ENCODE data around the gene CRBN. TPM values are rescaled to one million over a fixed set of nuclear protein-coding genes. Genes with fewer than 3 reads are reported as not detected.

Gene CRBN
- polyA plus RNA-seq, 1 experiment: 15.7 TPM

DNA sequence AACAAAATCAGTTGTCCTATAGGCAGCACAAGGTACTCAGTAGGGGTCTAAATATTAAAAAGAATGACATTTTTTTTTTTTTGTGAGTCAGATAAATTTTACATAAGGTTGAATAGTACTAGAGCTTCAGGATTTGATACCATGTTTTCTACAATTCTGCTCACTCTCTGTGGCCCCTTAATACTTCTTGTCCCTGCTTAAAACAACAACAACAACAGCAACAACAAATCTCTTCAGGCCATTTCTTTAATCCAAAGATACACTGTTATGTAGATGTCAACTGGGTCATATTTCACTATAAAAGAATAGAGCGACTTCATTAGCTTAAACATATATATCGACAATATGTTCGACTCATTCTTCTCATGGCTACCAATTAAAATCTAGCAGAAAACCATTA, 72.3 kb downstream of the CRBN start:
- Histone ChIP-seq H3K27me3 (ENCODE audit: control insufficient read depth, insufficient read depth, low read length) (no peaks in the 10 kb centered on the region), H3K4me3 (ENCODE audit: low read depth, low read length) (no peak overlapping the region), H3K36me3 (ENCODE audit: control insufficient read depth, insufficient read depth, low read length) (no peaks in the 10 kb centered on the region)
- no peak for DNase-seq (ENCODE audit: low read depth)
- ChIA-PET POLR2A (no interaction called here), CTCF (no interaction called here)
- TF ChIP-seq, protein P1, sequence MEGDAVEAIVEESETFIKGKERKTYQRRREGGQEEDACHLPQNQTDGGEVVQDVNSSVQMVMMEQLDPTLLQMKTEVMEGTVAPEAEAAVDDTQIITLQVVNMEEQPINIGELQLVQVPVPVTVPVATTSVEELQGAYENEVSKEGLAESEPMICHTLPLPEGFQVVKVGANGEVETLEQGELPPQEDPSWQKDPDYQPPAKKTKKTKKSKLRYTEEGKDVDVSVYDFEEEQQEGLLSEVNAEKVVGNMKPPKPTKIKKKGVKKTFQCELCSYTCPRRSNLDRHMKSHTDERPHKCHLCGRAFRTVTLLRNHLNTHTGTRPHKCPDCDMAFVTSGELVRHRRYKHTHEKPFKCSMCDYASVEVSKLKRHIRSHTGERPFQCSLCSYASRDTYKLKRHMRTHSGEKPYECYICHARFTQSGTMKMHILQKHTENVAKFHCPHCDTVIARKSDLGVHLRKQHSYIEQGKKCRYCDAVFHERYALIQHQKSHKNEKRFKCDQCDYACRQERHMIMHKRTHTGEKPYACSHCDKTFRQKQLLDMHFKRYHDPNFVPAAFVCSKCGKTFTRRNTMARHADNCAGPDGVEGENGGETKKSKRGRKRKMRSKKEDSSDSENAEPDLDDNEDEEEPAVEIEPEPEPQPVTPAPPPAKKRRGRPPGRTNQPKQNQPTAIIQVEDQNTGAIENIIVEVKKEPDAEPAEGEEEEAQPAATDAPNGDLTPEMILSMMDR (IDR thresholded peaks at IDR 0.05; ENCODE audit: insufficient read depth, low read depth, low read length): no peak

DNA sequence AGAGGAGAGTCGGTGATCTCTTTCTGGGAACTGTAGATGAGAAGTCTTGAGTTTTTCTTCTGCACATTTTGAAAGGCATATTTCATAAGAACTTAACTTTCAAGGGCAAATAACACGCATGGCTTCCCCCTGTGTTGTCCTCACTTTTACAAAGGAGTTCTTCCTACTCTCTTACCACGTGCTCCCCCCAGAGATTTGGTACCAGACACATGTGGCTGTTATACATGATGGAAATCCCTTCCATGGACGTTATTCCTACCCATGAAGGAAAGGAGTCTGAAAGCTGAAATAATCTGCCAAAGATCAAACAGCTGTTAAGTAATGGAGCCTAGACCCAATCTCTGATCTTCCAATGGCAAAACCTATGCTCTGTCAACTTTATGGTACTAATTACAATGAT, 73.7 kb downstream of the CRBN start:
- no peaks in the 10 kb centered on the region for H3K27me3 ChIP-seq (ENCODE audit: control insufficient read depth, insufficient read depth, low read length)
- POLR2A ChIA-PET: no interaction called here
- CTCF ChIA-PET: no interaction called here
- TF ChIP-seq, protein P1 (IDR thresholded peaks at IDR 0.05; ENCODE audit: insufficient read depth, low read depth, low read length): no peak
- no peaks in the 10 kb centered on the region for H3K36me3 ChIP-seq (ENCODE audit: control insufficient read depth, insufficient read depth, low read length)
- no peak for DNase-seq (ENCODE audit: low read depth)
- no peak overlapping the region for H3K4me3 ChIP-seq (ENCODE audit: low read depth, low read length)

DNA sequence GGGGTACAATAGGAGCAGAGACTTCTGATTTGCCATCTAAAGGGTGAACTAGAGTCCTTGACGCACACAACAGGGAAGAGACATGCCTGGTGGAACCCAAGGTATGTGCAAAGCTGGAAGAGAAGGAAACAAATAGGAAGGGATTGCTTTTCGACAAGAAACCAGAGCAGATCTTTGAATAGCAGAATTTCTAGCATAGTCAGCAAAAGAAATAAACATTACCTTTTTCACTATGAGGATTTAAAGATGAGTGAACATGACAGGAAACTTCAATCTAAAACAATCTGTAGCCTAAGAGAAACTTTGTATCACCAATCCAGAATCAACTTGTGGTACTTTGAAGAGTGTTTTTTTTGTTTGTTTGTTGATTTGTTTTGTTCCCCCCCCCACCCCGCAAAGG, 74.2 kb downstream of the CRBN start:
- DNase-seq (ENCODE audit: low read depth): no peak
- no peaks in the 10 kb centered on the region for H3K36me3 ChIP-seq (ENCODE audit: control insufficient read depth, insufficient read depth, low read length)
- CTCF ChIA-PET: interaction anchor here (0.6 kb wide), 1 partner anchor 1757 kb away, joined by 3 read pairs; no protein-coding TSS in a partner anchor
- TF ChIP-seq, protein P1 (IDR thresholded peaks at IDR 0.05; ENCODE audit: insufficient read depth, low read depth, low read length): no peak
- no peak overlapping the region for H3K4me3 ChIP-seq (ENCODE audit: low read depth, low read length)
- no peaks in the 10 kb centered on the region for H3K27me3 ChIP-seq (ENCODE audit: control insufficient read depth, insufficient read depth, low read length)
- POLR2A ChIA-PET: no interaction called here

GRCh38 chr3:3102751-3103150, 76.7 kb downstream of the CRBN start:
- DNase-seq (ENCODE audit: low read depth): no peak
- CTCF ChIA-PET: no interaction called here
- Histone ChIP-seq H3K36me3 (ENCODE audit: control insufficient read depth, insufficient read depth, low read length) (no peaks in the 10 kb centered on the region), H3K4me3 (ENCODE audit: low read depth, low read length) (no peak overlapping the region), H3K27me3 (ENCODE audit: control insufficient read depth, insufficient read depth, low read length) (no peaks in the 10 kb centered on the region)
- TF ChIP-seq, protein P1 (IDR thresholded peaks at IDR 0.05; ENCODE audit: insufficient read depth, low read depth, low read length): no peak
- POLR2A ChIA-PET: no interaction called here

GRCh38 chr3:3101660-3102458, 77.6 kb downstream of the CRBN start:
- no peaks in the 10 kb centered on the region for H3K27me3 ChIP-seq (ENCODE audit: control insufficient read depth, insufficient read depth, low read length)
- H3K4me3 ChIP-seq (ENCODE audit: low read depth, low read length): no peak overlapping the region
- H3K36me3 ChIP-seq (ENCODE audit: control insufficient read depth, insufficient read depth, low read length): no peaks in the 10 kb centered on the region
- ChIA-PET CTCF (no interaction called here), POLR2A (no interaction called here)
- no peak for DNase-seq (ENCODE audit: low read depth)
- TF ChIP-seq, protein P1 (IDR thresholded peaks at IDR 0.05; ENCODE audit: insufficient read depth, low read depth, low read length): no peak

Small RNA genes within 50 kb of the gene (small RNA-seq; reads per million reads assigned to genes)
- gene RF00416 (ENCODE audit: insufficient read length, low read depth, low replicate concordance): not detected

Other genes with a start within 250 kb of the CRBN start
- not detected in 2 replicates for gene IL5RA, start 69.3 kb downstream of the CRBN start, polyA plus RNA-seq (2011; rRNA removed)
- gene TRNT1, start 52.8 kb downstream of the CRBN start, polyA plus RNA-seq (2011; rRNA removed): 5.2 and 9.7 TPM in 2 replicates

Measured in BJ (cell line).